Fibroblast of villous mesenchyme (primary cell): ENCODE results near the gene ACAA1. TPM values are rescaled to one million over a fixed set of nuclear protein-coding genes. Genes with fewer than 3 reads are reported as not detected.
A peak's percentile ranks its signal among the peaks of the same experiment; 100 is the strongest.

Experiments used
- DNase-seq: peaks from one replicate; pipeline ENCODE4 v3.0.0-alpha.2; 2010; ENCODE audit warnings: low read depth
- H3K4me3 ChIP-seq: 2 replicates; pipeline ENCODE4 v1.5.1; 2011; ENCODE audit warnings: low read depth, mild to moderate bottlenecking, low read length
- total RNA-seq: library from RNA; depleted of rRNA; stranded (reverse); fragments of >200 nt; gene quantifications from 2 replicates; pipeline ENCODE4 v1.2.3, GENCODE V29; 2012
- TF ChIP-seq, protein P1 (sequence below): IDR thresholded peaks from 2 replicates; pipeline ENCODE4 v1.5.1; 2012; ENCODE audit warnings: low read depth, mild to moderate bottlenecking, low read length; ENCODE audit not compliant: insufficient read depth

Gene ACAA1
- total RNA-seq, 1 donor: 18.1 TPM

DNA sequence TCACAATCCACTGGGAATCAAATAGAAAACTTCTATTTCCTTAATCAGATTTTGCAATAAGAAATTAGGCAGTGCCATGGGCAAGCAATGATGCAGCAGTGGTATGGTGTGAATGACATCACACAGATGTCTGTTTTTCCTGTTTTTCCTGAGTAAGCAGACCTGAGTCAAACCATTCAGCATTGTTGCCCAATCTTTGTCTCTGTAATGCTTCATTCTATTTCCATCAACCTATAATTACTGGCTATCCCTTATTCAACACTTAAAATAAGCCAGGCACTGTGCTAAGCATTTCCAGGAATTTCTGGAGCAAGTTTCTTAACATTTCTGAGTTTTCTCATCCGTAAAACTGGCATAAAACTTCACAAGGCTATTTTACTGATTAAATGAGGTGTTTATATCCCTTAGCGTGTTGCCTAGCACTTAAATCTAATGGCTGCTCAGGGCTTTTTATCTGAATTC, 17.1 kb upstream of the ACAA1 start:
- no peak overlapping the region for H3K4me3 ChIP-seq
- DNase-seq: peak; percentile 89
- TF ChIP-seq, protein P1, sequence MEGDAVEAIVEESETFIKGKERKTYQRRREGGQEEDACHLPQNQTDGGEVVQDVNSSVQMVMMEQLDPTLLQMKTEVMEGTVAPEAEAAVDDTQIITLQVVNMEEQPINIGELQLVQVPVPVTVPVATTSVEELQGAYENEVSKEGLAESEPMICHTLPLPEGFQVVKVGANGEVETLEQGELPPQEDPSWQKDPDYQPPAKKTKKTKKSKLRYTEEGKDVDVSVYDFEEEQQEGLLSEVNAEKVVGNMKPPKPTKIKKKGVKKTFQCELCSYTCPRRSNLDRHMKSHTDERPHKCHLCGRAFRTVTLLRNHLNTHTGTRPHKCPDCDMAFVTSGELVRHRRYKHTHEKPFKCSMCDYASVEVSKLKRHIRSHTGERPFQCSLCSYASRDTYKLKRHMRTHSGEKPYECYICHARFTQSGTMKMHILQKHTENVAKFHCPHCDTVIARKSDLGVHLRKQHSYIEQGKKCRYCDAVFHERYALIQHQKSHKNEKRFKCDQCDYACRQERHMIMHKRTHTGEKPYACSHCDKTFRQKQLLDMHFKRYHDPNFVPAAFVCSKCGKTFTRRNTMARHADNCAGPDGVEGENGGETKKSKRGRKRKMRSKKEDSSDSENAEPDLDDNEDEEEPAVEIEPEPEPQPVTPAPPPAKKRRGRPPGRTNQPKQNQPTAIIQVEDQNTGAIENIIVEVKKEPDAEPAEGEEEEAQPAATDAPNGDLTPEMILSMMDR: no peak

DNA sequence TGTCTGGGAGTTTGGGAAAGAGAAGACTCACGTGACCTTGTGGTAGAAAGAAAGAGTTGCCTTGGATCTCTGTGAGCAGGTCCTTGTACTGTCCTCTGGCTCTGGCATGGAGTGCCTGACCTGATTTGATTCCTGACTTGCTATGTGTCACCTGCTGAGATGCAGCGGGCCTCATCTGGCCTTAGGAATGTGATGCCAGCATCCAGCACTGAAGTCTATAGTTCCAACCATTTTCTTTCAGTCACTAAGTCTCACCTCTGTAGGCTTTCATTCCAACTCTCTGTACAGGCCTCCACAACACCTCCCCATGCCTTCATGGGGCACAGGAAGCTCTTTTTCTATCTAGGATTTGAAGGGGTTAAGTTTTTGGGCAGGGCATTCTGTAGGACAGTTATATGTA, 16.3 kb upstream of the ACAA1 start:
- TF ChIP-seq, protein P1: no peak
- no peak for DNase-seq
- H3K4me3 ChIP-seq: no peak overlapping the region

DNA sequence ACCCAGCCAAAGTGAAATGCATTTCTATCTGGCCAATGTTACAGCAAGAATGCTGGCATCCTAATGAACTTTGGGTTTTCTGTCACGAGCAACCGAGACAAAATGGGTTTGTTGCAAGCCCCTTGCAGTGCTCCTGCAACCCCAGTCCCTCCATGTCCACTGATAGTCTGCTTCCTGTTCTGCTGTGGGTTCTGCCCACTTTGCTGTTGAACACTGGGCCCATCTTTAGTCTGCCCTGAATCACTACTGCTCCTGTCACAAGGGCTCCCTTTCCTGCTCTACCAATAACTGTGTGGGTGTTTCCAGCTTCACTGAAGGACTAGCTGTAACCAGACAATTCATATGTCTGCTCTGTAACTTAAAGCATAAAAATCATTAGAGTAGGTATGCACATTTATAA, 15.7 kb upstream of the ACAA1 start:
- TF ChIP-seq, protein P1: no peak
- DNase-seq: no peak

DNA sequence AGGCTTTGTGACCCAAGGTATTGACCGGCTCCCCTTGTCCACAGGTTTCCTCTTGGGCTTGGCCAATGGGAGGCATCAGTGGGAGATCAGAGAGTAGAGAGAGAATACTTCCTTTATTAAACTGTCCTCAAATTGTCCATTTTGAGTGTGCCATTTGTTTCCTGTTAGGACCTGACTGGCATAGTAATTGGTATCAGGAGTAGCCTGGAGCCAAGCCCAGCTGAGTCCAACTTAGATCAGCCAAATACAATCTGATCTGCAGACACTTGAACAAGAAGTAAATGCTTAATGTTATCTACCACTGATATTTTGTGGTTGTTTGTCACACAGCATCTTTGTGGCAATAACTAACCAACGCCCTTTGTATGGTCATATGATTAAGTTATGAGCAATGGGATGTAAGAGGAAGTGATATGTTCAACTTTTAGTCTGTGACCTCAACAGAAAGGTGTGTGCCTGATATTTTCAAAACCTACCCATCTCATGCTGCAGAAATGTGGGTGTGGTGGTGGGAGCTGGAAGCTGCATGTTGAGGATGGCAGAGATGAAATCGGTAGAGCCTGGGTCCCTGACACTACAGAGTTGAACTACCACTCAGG, 14.8 kb upstream of the ACAA1 start:
- no peak overlapping the region for H3K4me3 ChIP-seq
- DNase-seq: no peak
- TF ChIP-seq, protein P1: no peak

More for the DNA sequence above, 15.7 kb upstream of the ACAA1 start:
- H3K4me3 ChIP-seq: no peak overlapping the region

DNA sequence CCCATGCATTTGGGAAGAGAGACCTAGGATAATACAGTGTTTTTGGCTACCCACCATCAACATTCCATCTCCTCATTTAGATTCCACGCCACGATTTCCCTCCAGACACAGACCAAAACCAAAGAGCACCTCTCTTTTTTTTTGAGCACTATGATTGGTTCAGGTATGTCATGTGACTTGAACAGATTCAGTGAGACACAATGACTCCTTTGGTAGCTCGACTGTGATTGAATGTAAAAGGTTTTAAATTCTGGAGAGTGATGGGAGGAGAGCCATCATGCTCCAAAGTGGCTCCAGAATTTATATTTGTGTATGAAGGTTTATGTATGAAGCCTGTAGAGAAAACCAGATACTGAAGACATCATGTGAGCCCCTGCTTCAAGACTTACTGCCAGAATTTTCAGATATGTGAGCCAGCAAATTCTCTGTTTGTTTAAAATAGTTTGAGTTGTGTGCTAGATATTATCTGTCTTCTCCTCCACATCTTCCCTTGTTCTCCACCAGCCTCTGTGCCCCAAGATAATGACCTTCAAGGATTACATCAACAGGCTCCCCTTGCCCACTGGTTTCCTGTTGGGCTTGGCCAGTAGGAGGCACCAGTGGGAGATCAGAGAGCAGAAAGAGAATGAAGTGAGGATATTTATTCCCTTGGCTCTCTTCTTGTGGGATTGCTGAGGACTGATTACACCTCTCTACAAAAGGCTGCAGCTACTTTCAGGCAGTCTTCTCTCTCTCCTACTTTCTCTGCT, 14.0 kb upstream of the ACAA1 start:
- DNase-seq: no peak
- TF ChIP-seq, protein P1: peak; percentile 7
- H3K4me3 ChIP-seq: no peak overlapping the region

DNA sequence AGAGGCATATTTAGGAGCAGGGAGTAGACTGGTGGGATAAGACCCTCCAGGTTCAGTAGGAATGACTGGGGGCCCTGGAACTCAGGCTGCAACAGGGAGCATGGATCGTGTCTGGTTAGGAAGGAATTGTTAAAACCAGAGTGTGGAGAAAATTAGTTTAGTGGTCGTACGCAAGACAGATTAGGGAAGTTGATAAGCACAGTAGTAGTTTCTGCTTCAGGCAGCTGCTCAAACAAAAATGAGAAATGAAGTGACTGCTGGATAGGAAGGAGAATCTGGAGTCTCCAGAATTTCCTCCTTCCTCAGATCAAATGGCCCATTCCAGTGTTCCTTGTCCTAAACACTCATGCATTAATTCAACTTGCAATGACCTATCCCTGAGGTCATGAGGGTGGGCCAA, 12.8 kb upstream of the ACAA1 start:
- H3K4me3 ChIP-seq: no peak overlapping the region
- TF ChIP-seq, protein P1: no peak
- no peak for DNase-seq
